ENCODE data around the gene GLT1D1. TPM values are rescaled to one million over a fixed set of nuclear protein-coding genes. Genes with fewer than 3 reads are reported as not detected.

The GLT1D1 gene
- total and polyA plus RNA-seq, 12 donors = 0.07 to 0.50 (median 0.33) TPM; not detected in 4

DNA sequence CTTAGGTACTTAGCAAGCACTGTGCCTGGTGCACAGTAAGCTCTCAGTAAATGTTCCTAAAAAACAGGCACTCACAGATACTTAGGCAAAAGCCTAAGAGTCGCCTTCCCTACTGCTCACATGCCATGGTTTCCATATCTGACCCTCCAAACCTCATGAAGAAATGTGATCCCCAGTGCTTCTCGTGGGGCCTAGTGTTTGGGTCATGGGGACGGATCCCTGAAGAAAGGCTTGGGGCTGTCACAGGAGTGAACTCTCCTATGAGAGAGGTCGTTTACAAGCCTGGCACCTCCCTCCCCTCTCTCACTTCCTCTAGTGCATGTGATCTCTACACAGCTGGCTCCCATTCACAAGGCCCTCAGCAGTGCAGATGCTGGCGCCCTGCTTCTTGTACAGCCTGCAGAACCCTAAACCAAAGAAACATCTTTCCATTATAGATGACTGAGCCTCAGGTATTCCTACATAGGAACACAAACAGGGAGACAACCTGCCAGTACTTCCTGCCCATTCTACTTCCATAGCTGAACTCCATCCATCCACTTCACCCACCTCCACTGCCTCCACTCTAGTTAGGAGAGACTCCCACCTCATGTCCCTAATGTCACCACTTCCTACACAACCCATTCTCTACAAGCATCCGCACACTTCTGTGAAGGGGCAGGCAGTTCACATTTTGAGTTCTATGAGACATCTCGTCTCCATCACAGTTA is 32.4 kb upstream of the GLT1D1 start:
- Histone ChIP-seq H3K4me3 (no peak overlapping the region), H3K27ac (peak overlapping the region in 2 of 5 donors; percentile 19 to 57), H3K27me3 (no peaks in the 10 kb centered on the region), H3K9me3 (replicated peaks in 1 of 3) (no peaks in the 10 kb centered on the region), H3K4me1 (replicated peaks in 1 of 2) (peaks cover 22 to 53% of the 10 kb centered on the region in 2 donors), H3K36me3 (replicated peaks in 1 of 2) (no peaks in the 10 kb centered on the region)
- peak in 6 of 7 donors; percentile 30 to 74 (median 50) for DNase-seq
- intact Hi-C loops (cut with DNase I) = no loop called here
- TF ChIP-seq POLR2A (IDR thresholded peaks at IDR 0.05) = no peak
- TF ChIP-seq, protein P1, sequence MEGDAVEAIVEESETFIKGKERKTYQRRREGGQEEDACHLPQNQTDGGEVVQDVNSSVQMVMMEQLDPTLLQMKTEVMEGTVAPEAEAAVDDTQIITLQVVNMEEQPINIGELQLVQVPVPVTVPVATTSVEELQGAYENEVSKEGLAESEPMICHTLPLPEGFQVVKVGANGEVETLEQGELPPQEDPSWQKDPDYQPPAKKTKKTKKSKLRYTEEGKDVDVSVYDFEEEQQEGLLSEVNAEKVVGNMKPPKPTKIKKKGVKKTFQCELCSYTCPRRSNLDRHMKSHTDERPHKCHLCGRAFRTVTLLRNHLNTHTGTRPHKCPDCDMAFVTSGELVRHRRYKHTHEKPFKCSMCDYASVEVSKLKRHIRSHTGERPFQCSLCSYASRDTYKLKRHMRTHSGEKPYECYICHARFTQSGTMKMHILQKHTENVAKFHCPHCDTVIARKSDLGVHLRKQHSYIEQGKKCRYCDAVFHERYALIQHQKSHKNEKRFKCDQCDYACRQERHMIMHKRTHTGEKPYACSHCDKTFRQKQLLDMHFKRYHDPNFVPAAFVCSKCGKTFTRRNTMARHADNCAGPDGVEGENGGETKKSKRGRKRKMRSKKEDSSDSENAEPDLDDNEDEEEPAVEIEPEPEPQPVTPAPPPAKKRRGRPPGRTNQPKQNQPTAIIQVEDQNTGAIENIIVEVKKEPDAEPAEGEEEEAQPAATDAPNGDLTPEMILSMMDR (IDR thresholded peaks at IDR 0.05) = no peak
- WGBS, 4 donors = 71 to 75% (median 73%) methylated on average over 7 of the region's 7 CpGs

GRCh38 chr12:128823216-128823915 is 29.9 kb upstream of the GLT1D1 start:
- 0 to 13% (median 1%) methylated on average over 3 to 88 of the region's 88 CpGs for WGBS, 4 donors
- TF ChIP-seq POLR2A (IDR thresholded peaks at IDR 0.05) = no peak
- TF ChIP-seq, protein P1 (IDR thresholded peaks at IDR 0.05) = no peak
- peaks cover 13 to 41% of the 10 kb centered on the region in 2 donors for H3K4me1 ChIP-seq (replicated peaks in 1 of 2)
- no peaks in the 10 kb centered on the region for H3K9me3 ChIP-seq (replicated peaks in 1 of 3)
- H3K27ac ChIP-seq = peak overlapping the region in 4 of 5 donors; percentile 51 to 94 (median 72)
- intact Hi-C loops (cut with DNase I) = no loop called here
- no peaks in the 10 kb centered on the region for H3K36me3 ChIP-seq (replicated peaks in 1 of 2)
- no peaks in the 10 kb centered on the region for H3K27me3 ChIP-seq
- peak in 1 of 7 donors; percentile 35 for DNase-seq
- peak overlapping the region; percentile 45 to 91 (median 62) for H3K4me3 ChIP-seq

DNA sequence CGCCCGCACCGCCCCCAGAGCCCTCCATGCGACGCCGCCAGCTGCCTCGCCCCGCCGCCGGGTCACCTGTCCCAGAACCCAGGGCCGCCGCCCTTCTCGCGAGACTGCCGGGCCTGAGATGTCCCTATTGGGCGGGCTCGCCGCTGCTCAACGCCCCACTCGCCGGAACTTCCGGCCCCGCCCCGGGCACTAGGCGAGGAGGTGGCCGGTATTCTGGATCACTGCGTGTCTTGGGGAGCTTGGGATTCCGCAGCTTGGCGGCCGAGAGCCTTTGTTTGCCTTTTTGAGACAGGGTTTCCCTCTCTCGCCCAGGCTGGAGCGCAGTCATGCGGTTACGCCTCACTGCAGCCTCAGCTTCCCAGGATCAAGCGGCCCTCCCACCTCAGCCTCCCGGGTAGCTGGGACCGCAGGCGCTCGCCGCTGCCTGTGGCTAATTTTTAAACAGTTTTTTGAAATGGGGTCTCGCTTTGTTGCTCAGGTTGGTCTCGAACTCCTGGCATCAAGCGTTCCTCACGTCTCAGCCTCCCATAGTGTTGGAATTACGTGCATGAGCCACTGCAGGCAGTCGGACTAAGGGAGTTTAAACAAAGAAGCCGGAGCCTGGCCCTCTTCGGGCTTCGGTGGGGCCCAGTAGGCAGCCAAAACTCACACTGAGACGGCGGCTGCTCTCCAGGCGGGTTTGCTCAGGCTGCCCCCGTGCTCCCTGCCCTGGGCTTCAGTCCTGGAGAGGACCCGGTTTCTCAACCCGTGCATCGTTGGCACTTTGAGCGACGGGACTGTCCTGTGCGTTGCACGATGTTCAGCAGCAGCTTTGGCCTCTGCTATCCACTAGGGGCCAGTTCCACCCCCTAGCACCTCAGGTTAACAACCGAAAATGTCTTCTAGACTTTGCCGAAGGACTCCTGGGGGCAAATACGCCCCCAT is 29.1 kb upstream of the GLT1D1 start, which contains the start of gene SLC15A4:
TSS of gene SLC15A4 (minus strand) at position 43 of the 924 bp plus-strand sequence. CDS start at position 28, 15 bp downstream.
- Histone ChIP-seq H3K4me1 (replicated peaks in 1 of 2) (peaks cover 13 to 34% of the 10 kb centered on the region in 2 donors), H3K4me3 (peak within 1 kb of the TSS; percentile 45 to 92 (median 72)), H3K27me3 (no peaks in the 10 kb centered on the region), H3K9me3 (replicated peaks in 1 of 3) (no peaks in the 10 kb centered on the region), H3K36me3 (replicated peaks in 1 of 2) (no peaks in the 10 kb centered on the region), H3K27ac (peak within 1 kb of the TSS in 4 of 5 donors; percentile 51 to 94 (median 72))
- 3 to 15% (median 10%) methylated on average over 15 to 63 of the region's 63 CpGs for WGBS, 4 donors
- peak; percentile 96 to 98 (median 98) for DNase-seq
- TF ChIP-seq, protein P1 (IDR thresholded peaks at IDR 0.05) = no peak
- peak; percentile 82 to 86 for TF ChIP-seq POLR2A (IDR thresholded peaks at IDR 0.05)
- intact Hi-C loops (cut with DNase I) = no loop called here

Measured in adrenal gland (tissue), 12 donors.